Activated B cell treated with CpG ODN at 0.5 μM for 24 hours (primary cell): ENCODE results near the gene PTCD2. TPM values are rescaled to one million over a fixed set of nuclear protein-coding genes. Genes with fewer than 3 reads are reported as not detected.
"Not testable (repeated sequence)": the region's sequence is repeated elsewhere in the genome, so short reads cannot be mapped to it uniquely, and the experiment has no call there.

ENCODE experiments used
- ATAC-seq: fragments of 200-7000 bp; cut with Tn5 transposase; one replicate; pipeline ENCODE4 v1.10.0; 2021; ENCODE audit warnings: low read depth, mild to moderate bottlenecking, moderate library complexity
- CTCF ChIA-PET: fragments of 350-600 bp; sonication (Branson Sonifier 250); formaldehyde crosslinking; loops from one replicate; lab custom pipeline; 2021; ENCODE audit warnings: antibody characterized with exemption; lab: Charles Lee
- POLR2A ChIA-PET: fragments of 350-600 bp; sonication (Branson Sonifier 250); formaldehyde crosslinking; loops from one replicate; lab custom pipeline; 2021; ENCODE audit warnings: antibody characterized with exemption; lab: Charles Lee
- DNase-seq: peaks from one replicate; pipeline ENCODE4 v3.0.0; 2022
- H3K27ac Mint-ChIP-seq: one replicate; pipeline ENCODE4 v1.8.0; 2020; ENCODE audit warnings: mixed read lengths
- H3K27me3 Mint-ChIP-seq: one replicate; pipeline ENCODE4 v1.8.0; 2021; ENCODE audit warnings: mixed read lengths
- H3K36me3 Mint-ChIP-seq: one replicate; pipeline ENCODE4 v1.8.0; 2021; ENCODE audit warnings: low read depth, mixed read lengths
- H3K4me1 Mint-ChIP-seq: one replicate; pipeline ENCODE4 v1.8.0; 2021; ENCODE audit warnings: mixed read lengths
- H3K4me3 Mint-ChIP-seq: one replicate; pipeline ENCODE4 v1.8.0; 2020; ENCODE audit warnings: mild to moderate bottlenecking, mixed read lengths
- H3K9me3 Mint-ChIP-seq: one replicate; pipeline ENCODE4 v1.8.0; 2020; ENCODE audit warnings: mixed read lengths
- intact Hi-C: fragments of 100-400 bp; cut with micrococcal nuclease; formaldehyde crosslinking; loops from one replicate; pipeline ENCODE4 v1.15.1; 2024
- total RNA-seq: library from RNA; stranded (reverse); gene quantifications from 2 replicates; pipeline ENCODE4 v1.2.3, GENCODE V29; 2022
- TF ChIP-seq, protein P1 (sequence below): fragments of 200-600 bp; IDR thresholded peaks from one replicate; pipeline ENCODE4 v1.8.0; 2022; ENCODE audit warnings: antibody characterized with exemption, mild to moderate bottlenecking

PTCD2 gene
- total RNA-seq, 1 donor from 2014 or later: 8.9 TPM

DNA sequence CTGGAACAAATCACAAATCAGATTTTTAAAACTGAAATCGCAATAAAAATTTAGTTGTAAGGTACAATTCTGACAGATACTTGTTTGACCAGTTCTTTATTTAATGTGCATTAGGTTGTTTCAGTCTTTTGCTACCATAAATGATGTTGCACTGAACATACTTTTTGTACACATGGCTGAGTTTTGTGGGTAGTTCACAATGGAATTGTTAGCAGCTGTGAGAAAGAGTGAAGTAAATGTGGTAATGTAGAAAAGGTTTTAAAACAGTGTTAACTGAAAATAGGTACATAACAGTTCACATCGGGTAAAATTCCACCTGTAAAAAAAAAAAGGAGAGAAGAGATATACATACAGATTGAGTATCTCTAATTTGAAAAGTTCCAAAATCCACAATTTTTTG, 25.7 kb upstream of the PTCD2 start:
- POLR2A ChIA-PET: interaction anchor here (1.4 kb wide), 1 partner anchor 10 kb away, joined by 3 read pairs; no protein-coding TSS in a partner anchor
- H3K4me3 Mint-ChIP-seq: peak overlapping the region; percentile 62

DNA sequence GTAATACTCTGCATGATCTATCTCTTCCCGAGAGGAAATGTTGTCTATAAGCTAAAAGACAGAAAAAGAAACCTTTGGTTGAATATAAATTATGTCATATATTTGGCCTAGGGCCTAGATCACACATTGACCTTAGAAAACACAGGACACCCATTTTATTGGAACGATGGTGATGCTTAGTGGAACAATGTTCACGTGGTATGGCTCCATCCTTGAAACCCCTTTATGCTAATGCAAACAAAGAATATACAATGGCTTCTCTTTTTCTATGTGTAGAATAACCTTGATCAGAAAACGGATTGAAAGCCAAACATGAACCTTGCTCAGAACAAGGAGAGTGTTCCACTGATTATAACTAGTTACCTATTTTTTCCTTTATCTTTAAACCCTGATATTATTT, 24.6 kb upstream of the PTCD2 start:
- no peaks in the 10 kb centered on the region for H3K27me3 Mint-ChIP-seq
- POLR2A ChIA-PET: interaction anchor here (1.4 to 1.8 kb wide), 2 partner anchors 9 to 12 kb away, joined by 3 to 5 read pairs; no protein-coding TSS in a partner anchor
- CTCF ChIA-PET: interaction anchor here (1.2 kb wide), 1 partner anchor 13 kb away, joined by 3 read pairs; no protein-coding TSS in a partner anchor
- DNase-seq (no peak), ATAC-seq (no peak)
- H3K36me3 Mint-ChIP-seq: peaks cover 43% of the 10 kb centered on the region
- no peak overlapping the region for H3K4me3 Mint-ChIP-seq
- peaks cover 83% of the 10 kb centered on the region for H3K4me1 Mint-ChIP-seq
- H3K9me3 Mint-ChIP-seq: no peaks in the 10 kb centered on the region
- TF ChIP-seq, protein P1, sequence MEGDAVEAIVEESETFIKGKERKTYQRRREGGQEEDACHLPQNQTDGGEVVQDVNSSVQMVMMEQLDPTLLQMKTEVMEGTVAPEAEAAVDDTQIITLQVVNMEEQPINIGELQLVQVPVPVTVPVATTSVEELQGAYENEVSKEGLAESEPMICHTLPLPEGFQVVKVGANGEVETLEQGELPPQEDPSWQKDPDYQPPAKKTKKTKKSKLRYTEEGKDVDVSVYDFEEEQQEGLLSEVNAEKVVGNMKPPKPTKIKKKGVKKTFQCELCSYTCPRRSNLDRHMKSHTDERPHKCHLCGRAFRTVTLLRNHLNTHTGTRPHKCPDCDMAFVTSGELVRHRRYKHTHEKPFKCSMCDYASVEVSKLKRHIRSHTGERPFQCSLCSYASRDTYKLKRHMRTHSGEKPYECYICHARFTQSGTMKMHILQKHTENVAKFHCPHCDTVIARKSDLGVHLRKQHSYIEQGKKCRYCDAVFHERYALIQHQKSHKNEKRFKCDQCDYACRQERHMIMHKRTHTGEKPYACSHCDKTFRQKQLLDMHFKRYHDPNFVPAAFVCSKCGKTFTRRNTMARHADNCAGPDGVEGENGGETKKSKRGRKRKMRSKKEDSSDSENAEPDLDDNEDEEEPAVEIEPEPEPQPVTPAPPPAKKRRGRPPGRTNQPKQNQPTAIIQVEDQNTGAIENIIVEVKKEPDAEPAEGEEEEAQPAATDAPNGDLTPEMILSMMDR: no peak
- peak overlapping the region; percentile 71 for H3K27ac Mint-ChIP-seq
- intact Hi-C loops: no loop called here

More for the DNA sequence above, 25.7 kb upstream of the PTCD2 start:
- no peaks in the 10 kb centered on the region for H3K9me3 Mint-ChIP-seq
- TF ChIP-seq, protein P1: no peak
- peak overlapping the region; percentile 86 for H3K27ac Mint-ChIP-seq
- no peaks in the 10 kb centered on the region for H3K27me3 Mint-ChIP-seq
- H3K36me3 Mint-ChIP-seq: peaks cover 47% of the 10 kb centered on the region
- no peak for ATAC-seq
- peaks cover 80% of the 10 kb centered on the region for H3K4me1 Mint-ChIP-seq
- CTCF ChIA-PET: no interaction called here
- intact Hi-C loops: no loop called here
- no peak for DNase-seq

DNA sequence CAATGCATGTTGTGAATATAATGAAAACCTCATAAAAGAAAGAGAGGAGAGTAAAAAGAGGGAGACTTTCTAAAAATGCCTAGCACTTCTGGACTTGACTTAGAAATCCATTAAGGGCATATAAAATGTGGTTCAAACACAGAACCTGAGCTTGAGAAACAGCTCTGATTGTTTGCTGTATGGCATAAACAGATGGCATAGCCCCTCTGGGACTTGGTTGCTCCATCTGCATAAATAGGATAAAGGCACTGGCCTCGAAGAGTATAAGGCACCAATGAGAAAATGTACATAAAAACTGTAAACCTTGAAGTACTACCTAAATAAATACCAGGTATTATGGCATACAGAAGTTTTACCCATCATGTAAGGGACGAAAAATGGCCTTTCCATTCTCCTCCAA, 23.9 kb upstream of the PTCD2 start:
- H3K27ac Mint-ChIP-seq: peak overlapping the region; percentile 71
- ATAC-seq: no peak
- H3K4me1 Mint-ChIP-seq: peaks cover 86% of the 10 kb centered on the region
- TF ChIP-seq, protein P1: no peak
- intact Hi-C loops: no loop called here
- no peak for DNase-seq
- H3K36me3 Mint-ChIP-seq: peaks cover 43% of the 10 kb centered on the region
- CTCF ChIA-PET: interaction anchor here (0.7 to 1.2 kb wide), 2 partner anchors 12 to 158 kb away, joined by 3 read pairs; no protein-coding TSS in a partner anchor
- no peaks in the 10 kb centered on the region for H3K9me3 Mint-ChIP-seq
- POLR2A ChIA-PET: interaction anchor here (1.8 kb wide), 1 partner anchor 12 kb away, joined by 5 read pairs; no protein-coding TSS in a partner anchor
- H3K4me3 Mint-ChIP-seq: no peak overlapping the region
- no peaks in the 10 kb centered on the region for H3K27me3 Mint-ChIP-seq

DNA sequence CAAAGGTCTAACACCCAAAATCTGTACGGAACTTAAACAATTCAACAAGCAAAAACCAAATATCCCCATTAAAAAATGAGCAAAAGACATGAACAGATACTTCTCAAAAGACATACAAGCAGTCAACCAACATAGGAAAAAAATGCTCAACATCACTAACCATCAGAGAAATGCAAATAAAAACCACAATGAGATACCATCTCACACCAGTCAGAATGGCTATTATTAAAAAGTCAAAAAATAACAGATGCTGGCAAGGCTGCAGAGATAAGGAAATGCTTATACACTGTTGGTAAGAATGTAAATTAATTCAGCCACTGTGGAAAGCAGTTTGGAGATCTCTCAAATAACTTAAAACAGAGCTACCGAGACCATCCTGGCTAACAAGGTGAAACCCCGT, 22.0 kb upstream of the PTCD2 start:
- intact Hi-C loops: loop anchor here (1.0 to 2.0 kb wide), 3 partner anchors 10 to 63 kb away; no protein-coding TSS in a partner anchor
- ATAC-seq: peak; percentile 48
- not testable (repeated sequence) for H3K9me3 Mint-ChIP-seq, H3K27me3 Mint-ChIP-seq, DNase-seq
- Mint-ChIP-seq H3K36me3 (peaks cover 38% of the 10 kb centered on the region), H3K27ac (peak overlapping the region; percentile 85), H3K4me3 (peak overlapping the region; percentile 66), H3K4me1 (peaks cover 95% of the 10 kb centered on the region)
- ChIA-PET CTCF (interaction anchor here (2.1 kb wide), 1 partner anchor 10 kb away, joined by 7 read pairs; no protein-coding TSS in a partner anchor), POLR2A (interaction anchor here (0.7 to 3.6 kb wide), 3 partner anchors 9 to 161 kb away, joined by 6 to 19 read pairs (median 15); partner anchors contain the start of genes MRPS27 and PTCD2)

DNA sequence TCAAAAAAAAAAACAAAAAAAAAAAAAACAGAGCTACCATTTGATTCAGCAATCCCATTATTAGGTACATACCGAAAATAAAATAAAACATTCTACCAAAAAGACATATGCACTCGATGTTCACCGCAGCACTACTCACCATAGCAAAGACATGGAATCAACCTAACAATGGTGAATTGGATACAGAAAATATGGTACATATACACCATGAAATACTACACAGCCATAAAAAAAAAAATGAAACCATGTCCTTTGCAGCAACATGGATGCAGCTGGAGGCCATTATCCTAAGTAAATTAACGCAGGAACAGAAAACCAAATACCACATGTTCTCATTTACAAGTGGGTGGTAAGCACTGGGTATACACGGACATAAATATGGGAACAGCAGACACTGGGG, 21.5 kb upstream of the PTCD2 start:
- H3K27me3 Mint-ChIP-seq: no peaks in the 10 kb centered on the region
- intact Hi-C loops: loop anchor here (1.0 to 2.0 kb wide), 3 partner anchors 10 to 64 kb away; no protein-coding TSS in a partner anchor
- peak overlapping the region; percentile 66 for H3K4me3 Mint-ChIP-seq
- H3K36me3 Mint-ChIP-seq: peaks cover 35% of the 10 kb centered on the region
- peak overlapping the region; percentile 85 for H3K27ac Mint-ChIP-seq
- ATAC-seq (no peak), DNase-seq (no peak)
- peaks cover 95% of the 10 kb centered on the region for H3K4me1 Mint-ChIP-seq
- ChIA-PET CTCF (interaction anchor here (2.1 kb wide), 1 partner anchor 10 kb away, joined by 7 read pairs; no protein-coding TSS in a partner anchor), POLR2A (interaction anchor here (0.6 to 3.6 kb wide), 4 partner anchors 9 to 1186 kb away, joined by 3 to 19 read pairs (median 10); partner anchors contain the start of genes MRPS27 and PTCD2)
- TF ChIP-seq, protein P1: no peak
- no peaks in the 10 kb centered on the region for H3K9me3 Mint-ChIP-seq
